Activated CD8-positive, alpha-beta memory T cell treated with anti-CD3 and anti-CD28 coated beads, Interleukin-2, amount 10 ng/mL, durations not matched to agents 7 days and 5 days (primary cell): ENCODE measurements around the gene MICOS13. TPM values are rescaled to one million over a fixed set of nuclear protein-coding genes. Genes with fewer than 3 reads are reported as not detected.
A peak's percentile ranks its signal among the peaks of the same experiment; 100 is the strongest.

Source experiments
- ATAC-seq: fragments of 150-1000 bp; cut with Tn5 transposase; one replicate; pipeline ENCODE4 v1.10.0; 2021; ENCODE audit warnings: moderate library complexity
- CTCF ChIA-PET: fragments of 350-600 bp; sonication (Branson Sonifier 250); formaldehyde crosslinking; loops from one replicate; lab custom pipeline; 2021; ENCODE audit warnings: antibody characterized with exemption; lab: Charles Lee
- DNase-seq: peaks from one replicate; pipeline ENCODE4 v3.0.0-alpha.2; 2020
- H3K27ac Mint-ChIP-seq: one replicate; pipeline ENCODE4 v1.8.0; 2021; ENCODE audit warnings: mild to moderate bottlenecking, mixed read lengths
- H3K27me3 Mint-ChIP-seq: one replicate; pipeline ENCODE4 v1.8.0; 2021; ENCODE audit warnings: mixed read lengths
- H3K36me3 Mint-ChIP-seq: one replicate; pipeline ENCODE4 v1.8.0; 2021; ENCODE audit warnings: mild to moderate bottlenecking, mixed read lengths
- H3K4me1 Mint-ChIP-seq: one replicate; pipeline ENCODE4 v1.8.0; 2021; ENCODE audit warnings: mixed read lengths
- H3K4me3 Mint-ChIP-seq: one replicate; pipeline ENCODE4 v1.8.0; 2021; ENCODE audit warnings: mild to moderate bottlenecking, moderate library complexity, mixed read lengths
- H3K9me3 Mint-ChIP-seq: one replicate; pipeline ENCODE4 v1.8.0; 2022; ENCODE audit warnings: low read depth, mixed read lengths
- total RNA-seq, 2 experiments: library from RNA; stranded (reverse); gene quantifications; one replicate each; pipeline ENCODE4 v1.2.3, GENCODE V29; 2021

Gene MICOS13
- total RNA-seq, 2 experiments from 2014 or later = 49.1 to 49.7 TPM

DNA sequence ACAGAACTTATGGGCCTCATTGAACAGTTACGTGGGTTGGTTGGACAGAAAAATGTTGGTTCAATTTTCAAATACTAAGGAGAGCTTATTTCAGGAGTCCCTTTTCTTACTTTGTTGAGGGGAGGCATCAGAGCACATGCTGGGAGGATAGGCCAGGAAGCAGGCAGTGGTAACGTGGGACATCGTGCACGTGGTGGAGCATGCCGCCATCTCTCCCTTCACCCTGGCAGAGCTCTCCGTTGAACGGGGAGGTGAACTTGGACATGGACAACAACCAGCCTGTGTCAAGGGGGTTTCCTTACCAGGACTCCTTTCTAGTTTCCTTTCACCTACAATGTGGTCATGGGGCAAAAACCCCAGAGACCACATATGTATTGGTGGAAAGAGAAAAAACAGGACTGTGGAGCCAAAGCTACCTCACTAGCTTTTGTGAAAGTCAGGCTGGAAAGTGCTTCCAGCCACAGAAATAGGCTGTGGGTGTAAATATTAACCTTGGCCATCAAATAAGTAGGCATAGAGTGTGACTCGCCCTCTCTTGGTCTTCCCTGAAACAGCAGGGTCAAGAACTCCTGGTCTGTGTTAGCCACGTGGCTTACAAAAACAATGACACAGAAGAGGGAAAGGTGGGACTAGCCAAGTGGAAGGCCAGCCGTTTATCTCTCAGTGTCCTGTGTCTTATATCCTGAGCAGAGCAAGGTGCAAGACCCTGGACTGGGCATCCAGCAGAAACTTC lies 14.4 kb downstream of the MICOS13 start:
- Mint-ChIP-seq H3K4me1 (peaks cover 25% of the 10 kb centered on the region), H3K27ac (peak overlapping the region; percentile 15), H3K36me3 (peaks cover 52% of the 10 kb centered on the region), H3K9me3 (no peaks in the 10 kb centered on the region), H3K27me3 (no peaks in the 10 kb centered on the region), H3K4me3 (no peak overlapping the region)
- ATAC-seq (no peak), DNase-seq (no peak)
- CTCF ChIA-PET = interaction anchor here (2.0 kb wide), 1 partner anchor 21 kb away, joined by 6 read pairs; no protein-coding TSS in a partner anchor

DNA sequence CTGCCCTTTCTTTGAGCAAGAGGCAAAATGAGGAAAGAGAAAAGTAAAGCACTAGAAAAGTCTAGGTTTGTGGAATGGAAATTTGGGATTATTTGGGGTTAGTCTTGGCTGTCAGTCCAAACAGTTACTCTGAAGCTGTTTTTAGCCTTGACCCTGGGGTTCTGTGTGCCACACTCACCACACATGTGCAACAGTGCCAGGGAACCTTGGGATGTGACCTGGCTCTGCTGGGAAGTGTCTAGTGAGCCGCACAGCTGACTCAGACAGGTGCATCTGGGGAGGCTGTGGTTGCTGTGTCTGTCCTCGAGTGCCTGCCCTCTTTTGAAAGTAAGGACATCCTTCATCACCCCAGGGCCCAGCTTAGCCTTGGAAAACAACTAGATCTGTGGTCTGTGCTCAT lies 15.8 kb downstream of the MICOS13 start:
- H3K27me3 Mint-ChIP-seq = no peaks in the 10 kb centered on the region
- ATAC-seq (no peak), DNase-seq (no peak)
- no peaks in the 10 kb centered on the region for H3K9me3 Mint-ChIP-seq
- peaks cover 23% of the 10 kb centered on the region for H3K4me1 Mint-ChIP-seq
- no peak overlapping the region for H3K4me3 Mint-ChIP-seq
- peaks cover 58% of the 10 kb centered on the region for H3K36me3 Mint-ChIP-seq
- H3K27ac Mint-ChIP-seq = peak overlapping the region; percentile 31
- CTCF ChIA-PET = interaction anchor here (1.3 kb wide), 2 partner anchors 9 to 10 kb away, joined by 3 read pairs; no protein-coding TSS in a partner anchor

DNA sequence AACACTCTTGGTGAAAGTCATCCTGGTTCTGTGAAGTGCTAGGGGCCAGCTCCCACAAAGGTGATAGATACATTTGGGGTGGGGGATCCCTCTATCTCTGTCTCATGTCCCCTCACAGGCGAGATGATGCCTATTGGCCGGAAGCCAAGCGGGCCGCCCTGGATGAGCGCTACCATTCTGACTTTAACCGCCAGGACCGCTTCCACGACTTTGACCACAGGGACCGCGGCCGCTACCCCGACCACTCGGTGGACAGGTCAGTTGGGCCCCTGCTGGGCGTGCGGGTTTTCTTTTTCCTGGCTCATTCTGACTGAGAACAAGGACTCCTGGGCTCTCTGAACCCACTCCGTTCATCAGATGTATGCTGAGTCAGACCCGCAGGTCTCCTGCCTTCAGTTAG lies 16.4 kb downstream of the MICOS13 start:
- CTCF ChIA-PET = interaction anchor here (1.3 kb wide), 2 partner anchors 9 to 11 kb away, joined by 3 read pairs; no protein-coding TSS in a partner anchor
- no peaks in the 10 kb centered on the region for H3K9me3 Mint-ChIP-seq
- ATAC-seq = no peak

DNA sequence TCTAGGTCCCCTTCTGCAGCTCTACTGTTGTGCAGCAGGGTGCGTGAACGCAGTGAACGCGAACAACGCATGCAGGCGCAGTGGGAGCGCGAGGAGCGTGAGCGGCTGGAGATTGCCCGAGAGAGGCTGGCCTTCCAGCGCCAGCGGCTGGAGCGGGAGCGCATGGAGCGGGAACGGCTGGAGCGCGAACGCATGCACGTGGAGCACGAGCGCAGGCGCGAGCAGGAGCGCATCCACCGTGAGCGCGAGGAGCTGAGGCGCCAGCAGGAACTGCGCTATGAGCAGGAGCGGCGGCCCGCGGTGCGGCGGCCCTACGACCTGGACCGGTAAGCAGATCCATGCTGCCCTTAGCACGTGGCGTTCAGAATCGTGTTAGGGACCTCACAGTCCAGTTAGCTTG lies 18.8 kb downstream of the MICOS13 start:
- peaks cover 52% of the 10 kb centered on the region for H3K36me3 Mint-ChIP-seq
- no peak overlapping the region for H3K4me3 Mint-ChIP-seq
- H3K4me1 Mint-ChIP-seq = peaks cover 23% of the 10 kb centered on the region
- CTCF ChIA-PET = interaction anchor here (1.5 kb wide), 1 partner anchor 31 kb away, joined by 5 read pairs; no protein-coding TSS in a partner anchor
- ATAC-seq (no peak), DNase-seq (no peak)
- H3K27ac Mint-ChIP-seq = no peak overlapping the region
- no peaks in the 10 kb centered on the region for H3K9me3 Mint-ChIP-seq
- H3K27me3 Mint-ChIP-seq = no peaks in the 10 kb centered on the region

More for the DNA sequence above, 16.4 kb downstream of the MICOS13 start:
- H3K4me1 Mint-ChIP-seq = peaks cover 23% of the 10 kb centered on the region
- H3K27me3 Mint-ChIP-seq = no peaks in the 10 kb centered on the region
- H3K4me3 Mint-ChIP-seq = no peak overlapping the region
- peaks cover 55% of the 10 kb centered on the region for H3K36me3 Mint-ChIP-seq
- no peak for DNase-seq
- H3K27ac Mint-ChIP-seq = no peak overlapping the region

DNA sequence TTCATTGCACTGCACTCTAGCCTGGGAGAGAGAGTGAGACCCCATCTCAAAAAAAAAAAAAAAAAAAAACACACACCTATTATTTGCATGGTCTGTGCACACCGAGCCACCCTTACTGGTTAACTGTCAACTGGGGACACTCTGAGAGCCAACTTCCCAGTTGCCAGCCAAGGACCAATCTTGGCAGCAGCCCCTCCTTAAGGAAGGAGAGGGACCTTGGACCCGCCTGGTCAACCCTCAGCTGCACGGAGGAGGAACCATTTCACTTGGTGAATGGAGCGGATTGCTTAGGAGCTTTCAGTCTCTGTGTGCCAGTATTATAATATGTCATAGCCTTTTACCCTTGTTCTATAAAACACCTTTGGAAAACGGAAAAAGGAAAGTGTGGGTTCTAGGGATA lies 24.9 kb downstream of the MICOS13 start:
- H3K27me3 Mint-ChIP-seq = no peaks in the 10 kb centered on the region
- H3K27ac Mint-ChIP-seq = no peak overlapping the region
- CTCF ChIA-PET = interaction anchor here (1.1 kb wide), 1 partner anchor 9 kb away, joined by 3 read pairs; no protein-coding TSS in a partner anchor

DNA sequence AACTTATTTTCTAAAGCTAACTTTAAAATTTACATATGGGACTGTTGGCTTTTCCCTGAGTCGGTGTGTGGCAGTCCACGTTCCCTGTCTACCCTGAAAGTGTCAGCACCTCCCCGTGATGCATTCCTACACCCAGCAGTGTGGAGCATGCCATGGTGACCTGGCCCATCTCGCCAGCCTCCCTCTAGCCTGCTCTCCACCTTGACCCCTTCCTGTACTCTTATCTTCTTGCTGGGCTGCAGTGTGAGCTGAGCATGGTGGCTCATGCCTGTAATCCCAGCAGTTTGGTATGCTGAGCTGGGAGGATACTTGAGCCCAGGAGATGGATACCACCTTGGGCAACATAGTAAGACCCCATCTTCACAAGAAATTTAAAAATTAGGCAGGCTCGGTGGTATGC lies 25.4 kb downstream of the MICOS13 start:
- H3K36me3 Mint-ChIP-seq = peaks cover 62% of the 10 kb centered on the region
- no peak overlapping the region for H3K4me3 Mint-ChIP-seq
- H3K27ac Mint-ChIP-seq = no peak overlapping the region
- CTCF ChIA-PET = interaction anchor here (0.5 to 1.1 kb wide), 2 partner anchors 9 to 31 kb away, joined by 3 read pairs; no protein-coding TSS in a partner anchor
- no peaks in the 10 kb centered on the region for H3K9me3 Mint-ChIP-seq
- H3K27me3 Mint-ChIP-seq = no peaks in the 10 kb centered on the region
- DNase-seq (no peak), ATAC-seq (no peak)
- H3K4me1 Mint-ChIP-seq = no peaks in the 10 kb centered on the region

More for the DNA sequence above, 24.9 kb downstream of the MICOS13 start:
- ATAC-seq (no peak), DNase-seq (no peak)
- no peak overlapping the region for H3K4me3 Mint-ChIP-seq
- peaks cover 60% of the 10 kb centered on the region for H3K36me3 Mint-ChIP-seq
- no peaks in the 10 kb centered on the region for H3K9me3 Mint-ChIP-seq
- H3K4me1 Mint-ChIP-seq = no peaks in the 10 kb centered on the region

DNA sequence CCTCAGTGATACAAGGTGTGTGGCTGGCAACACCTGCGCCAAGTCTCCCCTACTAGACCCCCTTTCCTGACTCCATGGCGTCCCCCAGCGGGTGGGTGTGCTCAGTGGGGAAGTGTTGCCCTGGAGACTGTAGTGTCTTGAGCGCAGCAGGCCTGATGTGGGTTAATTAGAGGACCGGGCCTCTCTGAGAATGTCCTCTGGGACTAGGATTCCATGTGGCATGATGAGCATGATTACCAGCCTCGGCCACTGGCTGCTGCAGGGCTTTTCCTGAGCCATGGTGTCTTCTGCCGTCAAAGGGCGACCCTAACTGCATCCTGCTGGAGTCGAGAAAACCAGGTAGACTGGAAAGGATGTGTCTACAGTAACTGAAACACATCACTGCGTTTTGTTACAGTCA lies 28.1 kb downstream of the MICOS13 start:
- H3K4me3 Mint-ChIP-seq = no peak overlapping the region
- CTCF ChIA-PET = no interaction called here
- no peaks in the 10 kb centered on the region for H3K9me3 Mint-ChIP-seq
- peaks cover 61% of the 10 kb centered on the region for H3K36me3 Mint-ChIP-seq
- H3K27me3 Mint-ChIP-seq = no peaks in the 10 kb centered on the region
- DNase-seq (no peak), ATAC-seq (no peak)
- H3K4me1 Mint-ChIP-seq = no peaks in the 10 kb centered on the region
- no peak overlapping the region for H3K27ac Mint-ChIP-seq

DNA sequence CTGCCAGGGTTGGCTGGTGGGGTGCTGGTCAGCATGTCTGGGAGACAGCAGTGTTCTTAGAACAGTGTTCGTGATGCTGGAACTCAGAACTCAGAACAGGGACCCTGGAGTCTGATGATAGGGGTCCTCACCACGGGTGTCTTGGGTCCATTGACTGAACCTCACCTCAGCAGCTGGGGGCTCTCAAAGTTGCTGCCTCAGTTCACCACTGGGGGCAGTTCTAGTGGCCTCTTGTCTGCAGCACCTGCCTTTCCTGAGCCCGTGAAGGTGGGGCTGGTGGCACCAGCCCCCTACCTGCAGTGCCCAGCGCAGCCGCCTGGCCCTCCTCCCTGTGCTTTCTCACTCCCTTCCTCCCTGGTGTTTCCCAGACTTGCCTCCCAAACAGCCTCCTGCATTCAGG lies 29.0 kb downstream of the MICOS13 start:
- no peak overlapping the region for H3K27ac Mint-ChIP-seq
- CTCF ChIA-PET = no interaction called here

DNA sequence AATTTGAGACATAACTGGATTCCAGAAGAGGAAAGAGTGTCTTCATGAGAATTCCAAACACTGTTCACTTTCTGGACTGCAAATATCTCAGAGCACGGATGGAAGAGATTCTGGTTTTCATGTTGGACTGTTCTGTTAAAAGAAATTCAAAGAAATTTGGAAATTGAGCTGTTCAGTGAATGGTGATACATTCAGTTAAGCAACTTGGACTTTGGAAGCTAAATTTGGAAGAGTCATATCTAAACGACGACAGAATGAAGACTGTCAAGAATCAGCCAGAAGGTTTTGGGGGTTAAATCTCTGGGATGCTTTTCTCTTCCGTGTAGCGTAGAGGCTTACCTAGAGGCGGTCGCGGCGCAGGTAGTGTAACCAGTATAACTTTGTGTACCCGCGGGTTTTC lies 31.9 kb downstream of the MICOS13 start:
- no peaks in the 10 kb centered on the region for H3K27me3 Mint-ChIP-seq
- CTCF ChIA-PET = no interaction called here
- ATAC-seq = no peak
- no peak overlapping the region for H3K4me3 Mint-ChIP-seq
- H3K27ac Mint-ChIP-seq = no peak overlapping the region
- H3K9me3 Mint-ChIP-seq = no peaks in the 10 kb centered on the region
- DNase-seq = no peak
- H3K4me1 Mint-ChIP-seq = no peaks in the 10 kb centered on the region
- peaks cover 68% of the 10 kb centered on the region for H3K36me3 Mint-ChIP-seq

More for the DNA sequence above, 29.0 kb downstream of the MICOS13 start:
- DNase-seq (no peak), ATAC-seq (no peak)
- Mint-ChIP-seq H3K27me3 (no peaks in the 10 kb centered on the region), H3K4me3 (no peak overlapping the region), H3K4me1 (no peaks in the 10 kb centered on the region), H3K36me3 (peaks cover 67% of the 10 kb centered on the region), H3K9me3 (no peaks in the 10 kb centered on the region)

DNA sequence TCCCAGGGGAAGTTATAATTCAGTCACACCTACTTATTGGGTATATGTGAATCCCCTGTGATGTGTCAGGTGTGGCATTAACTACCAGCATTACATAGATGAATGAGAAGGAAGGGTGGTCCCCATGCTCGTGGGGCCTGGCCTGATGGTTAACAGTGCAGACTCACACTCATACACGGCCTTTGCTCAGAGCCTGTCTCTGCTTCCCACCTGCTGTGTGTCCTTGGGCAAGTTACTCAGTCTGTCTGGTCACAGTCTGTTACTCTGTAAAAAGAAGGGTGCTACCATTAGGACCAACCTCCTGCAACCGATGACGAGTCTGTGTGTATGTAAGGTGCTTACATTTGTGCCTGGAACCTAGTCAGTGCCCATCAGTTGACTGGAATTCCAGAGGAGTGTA lies 33.6 kb downstream of the MICOS13 start:
- Mint-ChIP-seq H3K4me1 (peaks cover 4% of the 10 kb centered on the region), H3K9me3 (no peaks in the 10 kb centered on the region), H3K4me3 (no peak overlapping the region), H3K27me3 (no peaks in the 10 kb centered on the region), H3K36me3 (peaks cover 68% of the 10 kb centered on the region), H3K27ac (no peak overlapping the region)
- CTCF ChIA-PET = no interaction called here
- no peak for ATAC-seq
- no peak for DNase-seq

DNA sequence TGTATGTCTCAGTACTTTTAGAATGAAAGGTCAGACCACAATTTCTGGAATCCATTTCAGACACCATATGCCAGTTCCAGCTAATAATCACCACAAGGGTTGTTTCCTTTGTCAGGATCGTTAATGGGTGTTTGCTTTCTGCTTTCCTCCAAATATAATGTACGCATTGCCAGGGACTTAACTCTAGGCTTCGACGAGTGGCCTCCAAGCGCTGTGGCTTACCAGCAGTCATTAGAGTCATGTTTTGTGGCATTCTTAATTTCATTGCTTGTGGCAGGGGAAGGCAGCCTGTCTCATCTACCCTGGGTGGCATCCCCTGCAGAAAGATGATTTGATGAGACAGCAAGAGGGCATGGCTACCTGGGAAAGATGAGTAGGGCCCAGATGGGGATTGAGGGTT lies 34.9 kb downstream of the MICOS13 start:
- H3K9me3 Mint-ChIP-seq = no peaks in the 10 kb centered on the region

DNA sequence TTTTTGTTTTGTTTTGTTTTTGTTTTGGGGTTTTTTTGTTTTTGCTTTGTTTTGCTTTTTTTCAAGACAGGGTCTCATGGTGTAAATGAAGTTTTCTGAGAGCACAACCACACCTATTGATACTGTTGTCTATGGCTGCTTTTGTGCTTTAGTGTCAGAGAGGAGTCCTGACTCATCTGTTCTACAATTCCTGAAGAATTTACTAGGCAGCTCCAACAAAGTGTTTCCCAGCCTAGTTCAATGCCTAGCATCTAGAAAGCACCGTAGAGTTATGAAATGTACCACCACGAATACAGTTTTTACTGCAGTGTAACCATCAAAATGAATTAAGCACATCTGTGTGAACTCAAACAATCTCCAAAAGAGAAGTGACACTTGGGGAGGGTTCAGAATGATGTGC lies 36.3 kb downstream of the MICOS13 start:
- Mint-ChIP-seq H3K36me3 (peaks cover 59% of the 10 kb centered on the region), H3K27ac (no peak overlapping the region), H3K9me3 (no peaks in the 10 kb centered on the region), H3K4me1 (peaks cover 12% of the 10 kb centered on the region), H3K4me3 (no peak overlapping the region), H3K27me3 (no peaks in the 10 kb centered on the region)
- CTCF ChIA-PET = no interaction called here
- no peak for DNase-seq
- no peak for ATAC-seq

More for the DNA sequence above, 34.9 kb downstream of the MICOS13 start:
- H3K4me1 Mint-ChIP-seq = peaks cover 9% of the 10 kb centered on the region
- no peak overlapping the region for H3K4me3 Mint-ChIP-seq
- peaks cover 65% of the 10 kb centered on the region for H3K36me3 Mint-ChIP-seq
- H3K27me3 Mint-ChIP-seq = no peaks in the 10 kb centered on the region
- no peak overlapping the region for H3K27ac Mint-ChIP-seq
- no peak for ATAC-seq
- CTCF ChIA-PET = no interaction called here
- no peak for DNase-seq

DNA sequence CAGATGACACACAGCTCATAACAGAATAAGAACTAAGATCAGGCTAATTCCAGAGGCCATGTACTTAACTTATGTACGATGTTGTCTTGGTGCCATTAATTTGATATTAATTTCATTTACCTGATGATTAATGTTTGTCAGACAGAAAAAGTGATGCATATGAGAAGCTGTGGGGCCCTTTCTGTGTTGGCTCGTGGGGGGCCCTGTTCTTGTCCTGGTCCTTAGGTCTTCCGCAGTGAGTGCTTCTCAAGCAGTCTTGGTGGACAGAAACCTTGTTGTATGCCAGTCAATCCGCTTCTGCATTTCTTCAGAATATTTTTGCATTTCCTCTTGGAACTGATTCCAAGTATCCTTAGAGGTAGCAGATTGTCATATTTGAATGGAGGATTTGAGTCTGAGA lies 37.3 kb downstream of the MICOS13 start:
- Mint-ChIP-seq H3K9me3 (no peaks in the 10 kb centered on the region), H3K36me3 (peaks cover 56% of the 10 kb centered on the region), H3K27ac (no peak overlapping the region), H3K27me3 (no peaks in the 10 kb centered on the region), H3K4me1 (peaks cover 12% of the 10 kb centered on the region), H3K4me3 (no peak overlapping the region)
- ATAC-seq (no peak), DNase-seq (no peak)
- CTCF ChIA-PET = no interaction called here

DNA sequence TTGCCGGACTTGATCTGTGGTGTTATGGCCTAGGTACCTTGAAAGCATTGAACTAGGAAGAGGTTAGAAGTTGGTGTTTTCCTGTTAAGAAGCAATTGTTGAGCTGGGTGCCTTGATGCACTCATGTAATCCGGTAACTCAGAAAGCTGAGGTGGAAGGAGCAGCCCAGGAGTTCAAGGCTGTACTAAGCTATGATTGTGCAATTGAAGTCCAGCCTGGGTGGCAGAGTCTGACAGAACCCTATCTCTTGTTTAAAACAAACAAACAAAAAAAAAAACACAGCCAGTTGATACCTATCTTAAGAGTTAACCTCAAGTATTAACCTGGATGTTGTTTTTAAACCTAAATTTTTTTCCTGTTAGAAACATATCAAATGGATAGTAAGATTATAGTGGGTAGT lies 38.1 kb downstream of the MICOS13 start:
- no peak for DNase-seq
- H3K4me1 Mint-ChIP-seq = peaks cover 16% of the 10 kb centered on the region
- no peaks in the 10 kb centered on the region for H3K9me3 Mint-ChIP-seq
- H3K4me3 Mint-ChIP-seq = no peak overlapping the region
- no peak for ATAC-seq
- no peak overlapping the region for H3K27ac Mint-ChIP-seq
- CTCF ChIA-PET = no interaction called here
- H3K36me3 Mint-ChIP-seq = peaks cover 61% of the 10 kb centered on the region
- no peaks in the 10 kb centered on the region for H3K27me3 Mint-ChIP-seq
